Dermis blood vessel endothelial cell (primary cell): ENCODE results near the gene MTHFD2L. TPM values are rescaled to one million over a fixed set of nuclear protein-coding genes. Genes with fewer than 3 reads are reported as not detected.

Experiments
- DNase-seq: peaks from one replicate; pipeline ENCODE4 v3.0.0; 2010
- total RNA-seq: library from RNA; depleted of rRNA; stranded (reverse); fragments of >200 nt; gene quantifications from 2 replicates; pipeline ENCODE4 v1.2.3, GENCODE V29; 2014

MTHFD2L gene
- total RNA-seq, 1 donor from 2014 or later: 33.5 TPM

GRCh38 chr4:74255096-74255495 is 97.2 kb downstream of the MTHFD2L start:
- no peak for DNase-seq

GRCh38 chr4:74258963-74259362 is 101.0 kb downstream of the MTHFD2L start:
- DNase-seq: peak; percentile 80

- DNase-seq: no peak
These were observed 102.1 kb downstream of the MTHFD2L start for GRCh38 chr4:74260036-74260435.

- peak; percentile 40 for DNase-seq
These were observed 104.6 kb downstream of the MTHFD2L start for GRCh38 chr4:74262522-74262921.

GRCh38 chr4:74263551-74263950 is 105.6 kb downstream of the MTHFD2L start:
- no peak for DNase-seq

GRCh38 chr4:74266081-74266480 is 108.2 kb downstream of the MTHFD2L start:
- no peak for DNase-seq

GRCh38 chr4:74267998-74268606 is 110.2 kb downstream of the MTHFD2L start:
- DNase-seq: peak; percentile 16

- no peak for DNase-seq
These were observed 110.7 kb downstream of the MTHFD2L start for GRCh38 chr4:74268643-74269042.

GRCh38 chr4:74278490-74278889 is 120.6 kb downstream of the MTHFD2L start:
- DNase-seq: no peak

- no peak for DNase-seq
These were observed 121.8 kb downstream of the MTHFD2L start for GRCh38 chr4:74279716-74280115.

- no peak for DNase-seq
These were observed 125.0 kb downstream of the MTHFD2L start for GRCh38 chr4:74282926-74283325.

- DNase-seq: peak; percentile 17
These were observed 125.7 kb downstream of the MTHFD2L start for GRCh38 chr4:74283614-74284013.

GRCh38 chr4:74284053-74284452 is 126.1 kb downstream of the MTHFD2L start:
- DNase-seq: peak; percentile 2

GRCh38 chr4:74287164-74287563 is 129.2 kb downstream of the MTHFD2L start:
- DNase-seq: no peak

GRCh38 chr4:74287791-74288190 is 129.9 kb downstream of the MTHFD2L start:
- no peak for DNase-seq

GRCh38 chr4:74291471-74291870 is 133.6 kb downstream of the MTHFD2L start:
- no peak for DNase-seq

GRCh38 chr4:74292111-74292870 is 134.4 kb downstream of the MTHFD2L start:
- no peak for DNase-seq

GRCh38 chr4:74293558-74293957 is 135.6 kb downstream of the MTHFD2L start:
- DNase-seq: no peak

GRCh38 chr4:74294681-74295080 is 136.8 kb downstream of the MTHFD2L start:
- DNase-seq: no peak

- no peak for DNase-seq
These were observed 139.6 kb downstream of the MTHFD2L start for GRCh38 chr4:74297539-74297938.

GRCh38 chr4:74304095-74304625 is 146.2 kb downstream of the MTHFD2L start:
- no peak for DNase-seq

- no peak for DNase-seq
These were observed 147.1 kb downstream of the MTHFD2L start for GRCh38 chr4:74305000-74305399.

- no peak for DNase-seq
These were observed 149.3 kb downstream of the MTHFD2L start for GRCh38 chr4:74307170-74307569.

- no peak for DNase-seq
These were observed 150.3 kb downstream of the MTHFD2L start, which contains the start of gene EPGN for GRCh38 chr4:74308215-74308614. TSS of gene EPGN (plus strand) at chr4:74308470. CDS start at chr4:74308534, 64 bp downstream.
